GM19395 (cell line): Measurements from ENCODE around the gene SORCS2.

Experiments
- ATAC-seq: cut with Tn5 transposase; IDR thresholded peaks from one replicate; pipeline ENCODE4 v1.9.1; 2021; ENCODE audit warnings: mild to moderate bottlenecking, moderate library complexity; ENCODE audit not compliant: unreplicated experiment

The SORCS2 gene

DNA sequence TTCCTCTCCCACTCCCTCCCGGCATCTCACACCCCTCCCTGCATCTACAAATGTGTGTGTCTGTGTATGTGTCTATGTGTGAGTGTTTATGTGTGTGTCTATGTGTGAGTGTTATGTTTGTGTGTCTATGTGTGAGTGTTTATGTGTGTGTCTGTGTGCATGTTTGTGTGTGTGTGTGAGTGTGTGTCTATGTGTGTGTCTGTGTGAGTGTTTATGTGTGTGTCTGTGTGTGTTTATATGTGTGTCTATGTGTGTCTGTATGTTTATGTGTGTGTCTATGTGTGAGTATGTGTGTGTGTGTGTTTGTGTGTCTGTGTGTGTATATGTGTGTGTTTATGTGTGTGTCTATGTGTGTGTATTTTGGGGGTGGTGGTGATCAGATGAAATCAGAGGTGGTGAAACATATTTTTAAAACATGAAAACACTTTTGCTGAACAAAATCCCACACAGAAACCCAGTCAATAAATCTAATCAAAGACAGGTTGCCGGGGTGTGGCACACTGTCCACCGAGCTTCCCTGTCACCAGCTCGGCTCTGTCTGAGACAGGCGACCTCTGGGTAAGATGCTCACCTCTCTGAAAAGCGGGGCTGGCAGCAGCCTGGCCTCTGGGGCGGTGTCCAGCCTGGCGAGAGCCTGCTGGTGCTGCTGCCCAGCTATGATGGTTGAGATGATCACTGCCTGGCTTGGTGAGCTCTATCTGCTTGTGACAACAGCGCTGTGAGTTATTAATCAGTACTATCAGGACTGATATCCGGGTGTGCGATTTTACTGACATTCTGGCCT lies 429.1 kb downstream of the SORCS2 start:
- no peak for ATAC-seq

DNA sequence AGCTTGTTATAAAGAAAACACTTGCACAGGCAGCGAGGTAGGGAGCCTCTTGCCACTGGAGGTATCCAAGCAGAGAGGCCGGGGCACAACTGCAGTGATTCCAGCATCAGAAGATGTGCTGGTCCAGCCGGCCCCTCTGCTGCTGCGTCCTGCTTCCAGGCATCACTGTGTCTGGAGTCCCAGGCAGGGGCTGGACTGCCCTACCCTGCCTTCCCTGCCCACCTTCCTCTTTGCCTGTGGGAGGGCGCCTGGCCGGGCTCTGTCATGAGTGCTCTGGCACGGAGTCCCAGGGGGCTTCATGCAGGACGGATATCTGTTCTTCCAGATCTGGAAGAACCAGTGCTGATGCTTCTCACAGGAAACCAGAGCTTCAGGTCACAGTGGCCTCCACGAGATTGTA lies 430.0 kb downstream of the SORCS2 start:
- ATAC-seq, result no peak

DNA sequence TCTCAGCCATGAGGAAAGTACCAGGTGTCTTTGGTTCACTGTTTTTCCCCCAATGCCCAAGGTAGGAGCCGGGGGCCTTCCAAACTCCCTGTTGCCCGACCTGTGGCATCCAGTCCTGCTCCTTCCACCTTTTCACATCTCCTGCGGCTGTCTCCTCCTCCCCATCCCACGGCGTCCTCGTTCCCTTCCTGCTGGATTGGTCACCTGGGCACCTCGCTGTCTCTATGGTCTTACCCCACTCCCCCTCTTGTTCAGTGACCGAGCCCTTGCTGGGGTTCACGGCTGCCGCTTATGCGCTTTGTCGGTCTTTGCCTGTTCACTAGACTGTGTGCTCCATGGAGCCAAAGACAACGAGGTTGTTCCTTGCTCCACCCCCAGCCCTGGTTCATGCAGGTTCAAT lies 431.1 kb downstream of the SORCS2 start:
- ATAC-seq, result no peak

DNA sequence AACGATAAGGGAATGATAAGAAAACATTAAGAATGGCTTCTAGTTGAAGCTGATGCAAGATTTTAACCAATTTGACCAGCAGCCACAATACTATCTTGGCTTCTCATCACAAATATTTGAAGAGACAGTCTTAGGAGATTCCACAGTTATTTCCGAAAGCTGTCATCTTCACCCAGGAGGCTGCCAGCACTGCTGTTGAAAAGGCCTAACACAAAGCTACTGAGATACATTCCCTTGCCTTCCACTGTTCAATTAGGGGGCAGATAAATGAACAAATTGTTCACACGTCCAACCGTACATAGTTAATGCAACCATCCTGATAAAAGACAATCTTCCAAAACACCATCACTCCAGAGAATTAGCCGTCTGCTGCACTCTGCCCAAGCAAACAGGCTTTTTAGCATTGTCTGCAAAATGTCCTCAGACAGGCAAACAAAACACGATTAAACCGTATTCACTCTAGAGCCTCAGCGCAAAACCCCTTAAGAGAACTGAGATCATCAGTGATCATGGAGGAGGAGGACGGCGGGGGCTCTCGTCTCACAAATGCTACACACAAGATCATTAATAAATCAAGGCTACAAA lies 432.1 kb downstream of the SORCS2 start:
- no peak for ATAC-seq

DNA sequence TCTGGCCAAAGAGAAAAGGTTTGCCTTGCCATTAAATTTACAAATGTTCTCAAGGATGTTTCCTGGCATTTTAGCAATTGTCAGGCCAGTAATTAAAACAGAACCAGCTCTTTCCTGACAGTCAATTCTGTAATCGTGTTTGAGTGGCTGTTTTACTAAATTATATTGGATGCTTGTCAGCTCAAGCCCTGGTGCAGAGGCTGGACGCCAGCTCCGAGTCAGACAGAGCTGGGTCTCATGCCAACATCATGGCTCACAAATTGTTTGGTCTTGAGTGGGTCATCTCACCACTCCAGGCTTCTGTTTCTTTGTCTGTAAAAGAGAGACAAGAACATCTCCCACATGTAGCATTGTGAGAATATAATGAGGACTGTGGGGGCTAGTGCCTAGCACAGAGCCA lies 432.7 kb downstream of the SORCS2 start:
- ATAC-seq, result no peak

DNA sequence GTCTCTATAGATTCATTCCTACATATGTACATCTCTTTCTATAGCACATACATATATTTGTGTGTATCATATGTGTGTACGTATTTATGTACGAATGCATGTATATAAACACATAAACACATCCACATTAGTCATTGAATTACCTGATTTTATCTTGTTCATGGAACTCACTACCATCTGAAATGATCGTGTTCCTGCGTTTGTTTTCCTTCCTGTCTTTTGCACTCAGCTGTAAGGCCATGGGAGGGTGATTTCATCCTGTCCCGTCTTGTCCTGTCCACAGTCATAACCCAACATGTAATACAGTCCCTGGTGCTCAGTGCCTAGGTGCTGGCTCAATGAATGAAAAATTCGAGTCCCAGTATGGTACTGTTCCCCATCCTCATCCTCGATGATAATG lies 434.2 kb downstream of the SORCS2 start:
- no peak for ATAC-seq

DNA sequence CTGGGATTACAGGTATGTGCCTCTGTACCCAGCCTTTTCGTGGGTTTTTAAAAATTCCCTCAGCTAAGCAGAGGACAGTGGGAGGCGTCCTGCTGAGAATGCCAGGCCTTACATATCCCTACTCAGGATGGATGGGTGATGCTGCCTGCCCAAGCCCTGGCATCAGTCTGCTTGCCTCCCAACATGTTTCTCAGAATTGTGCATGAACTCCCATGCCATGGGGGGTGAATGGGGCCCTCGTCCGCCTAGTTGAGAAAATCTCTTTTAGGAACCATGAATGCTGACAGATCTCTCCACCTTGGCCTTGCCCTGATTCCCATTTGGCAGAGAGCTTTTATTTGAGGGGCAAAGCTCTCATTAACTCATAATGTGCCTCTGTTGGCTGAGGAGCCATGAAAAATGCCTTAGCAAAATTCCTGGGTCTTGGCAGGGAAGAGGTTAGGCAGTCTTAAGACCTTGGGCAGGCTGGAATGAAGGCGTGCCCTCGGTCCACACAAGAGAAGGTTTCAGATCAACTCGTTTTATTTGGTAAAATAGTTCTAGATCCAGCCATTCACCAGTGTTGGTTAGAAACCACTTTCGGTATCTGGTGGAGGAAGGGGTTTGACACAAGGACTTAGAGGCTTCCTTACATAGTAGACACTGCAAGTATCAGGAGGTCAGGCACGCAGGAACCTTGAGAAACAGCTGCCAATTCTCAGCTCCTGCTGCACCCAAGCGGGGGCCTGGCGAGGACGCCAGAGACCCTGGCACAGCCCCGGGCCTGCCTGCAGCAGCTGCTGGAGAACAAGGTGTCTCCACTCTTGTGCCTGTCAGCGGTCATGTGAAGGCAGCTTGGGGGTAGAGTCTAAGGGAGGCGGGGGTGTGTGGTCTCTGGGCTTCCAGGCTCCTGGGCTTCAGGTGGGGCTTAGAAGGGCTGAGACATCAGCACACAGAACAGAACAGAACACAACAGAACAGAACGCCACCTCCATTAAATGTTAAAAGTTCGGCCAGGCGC lies 435.2 kb downstream of the SORCS2 start:
- no peak for ATAC-seq

DNA sequence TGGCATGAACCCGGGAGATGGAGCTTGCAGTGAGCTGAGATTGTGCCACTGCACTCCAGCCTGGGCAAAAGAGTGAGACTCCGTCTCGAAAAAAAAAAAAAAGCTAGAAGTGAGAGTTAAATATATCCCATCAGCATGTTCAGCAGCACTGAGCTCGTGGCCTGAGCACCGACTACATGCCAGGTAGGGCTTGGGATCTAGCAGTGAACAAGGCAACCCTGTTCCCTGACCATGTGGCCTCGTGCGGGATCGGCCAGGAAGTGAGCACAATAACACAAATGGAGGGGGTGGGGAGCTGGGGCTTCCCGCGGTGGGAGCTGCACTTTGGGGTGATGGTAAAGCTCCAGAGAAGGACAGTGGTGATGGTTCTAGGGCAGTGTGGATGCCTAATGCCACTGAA lies 436.1 kb downstream of the SORCS2 start:
- no peak for ATAC-seq

DNA sequence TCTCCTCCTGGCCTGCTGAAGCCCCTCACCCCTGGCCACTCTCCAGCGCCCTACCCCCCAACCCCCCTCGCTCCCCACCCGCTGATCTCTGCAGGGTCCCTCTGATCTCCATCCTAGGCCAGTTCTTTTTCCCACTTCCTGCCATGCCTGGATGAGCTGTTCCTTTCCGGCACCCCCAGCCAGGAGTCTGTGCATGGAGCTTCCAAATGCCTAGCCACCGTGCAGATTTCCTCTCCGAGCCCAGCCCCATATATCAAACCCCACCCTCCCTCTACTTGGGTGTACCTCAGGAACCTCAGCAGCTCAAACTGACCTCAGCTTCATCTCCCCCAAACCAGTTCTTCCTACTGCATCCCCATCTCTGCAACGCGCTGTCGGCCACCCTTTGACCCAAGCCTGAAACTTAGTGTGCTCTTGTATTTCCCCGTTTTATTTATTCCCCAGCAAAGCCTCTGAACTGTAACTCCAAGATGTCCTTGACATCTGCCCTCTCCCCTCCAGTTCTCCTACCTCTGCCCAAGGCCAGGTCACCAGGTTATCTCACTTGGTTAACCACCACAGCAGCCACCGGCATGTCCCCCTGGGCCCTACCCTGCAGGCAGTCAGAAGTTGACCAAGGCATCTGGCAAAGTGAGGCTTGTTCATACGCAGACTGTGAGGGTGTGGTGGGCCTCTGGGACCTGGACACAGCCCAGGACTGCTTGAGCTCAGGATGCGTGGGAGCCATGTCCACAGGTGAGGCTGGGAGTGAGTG lies 437.3 kb downstream of the SORCS2 start:
- no peak for ATAC-seq

DNA sequence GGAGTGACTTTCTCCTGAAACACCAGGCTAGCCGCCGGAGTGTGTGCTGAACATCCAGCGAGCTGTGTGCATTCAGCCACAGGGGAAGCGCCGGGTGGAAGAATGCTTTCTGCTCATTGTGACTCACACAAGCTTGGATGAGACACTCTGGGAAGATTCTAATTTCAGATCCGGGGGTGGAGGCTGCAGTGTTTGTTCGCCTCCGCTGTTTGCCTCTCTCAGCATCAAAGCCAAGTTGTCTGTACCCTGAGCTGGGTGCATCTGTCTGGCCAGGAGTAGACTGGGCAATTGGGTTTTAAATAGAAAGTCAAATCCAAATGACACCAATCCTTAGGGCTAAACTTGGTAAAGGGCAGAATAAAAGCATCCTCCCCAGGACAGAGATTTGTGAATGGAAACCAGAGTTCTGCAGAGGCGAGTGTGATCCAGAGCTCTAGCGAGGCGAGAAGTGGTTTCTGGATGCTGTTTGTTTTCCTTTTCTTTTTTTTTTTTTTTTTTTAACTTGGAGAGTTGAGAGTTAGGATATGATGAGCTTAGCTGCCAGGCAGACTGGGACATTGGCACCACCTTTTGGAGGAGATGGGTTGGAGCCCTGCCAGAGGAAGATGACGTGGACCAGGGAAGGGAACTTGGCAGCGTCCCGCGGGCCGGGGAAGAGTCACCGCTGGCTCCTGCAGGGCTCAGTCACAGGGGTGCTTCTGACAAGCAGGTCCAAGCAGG lies 438.4 kb downstream of the SORCS2 start:
- ATAC-seq, result no peak

DNA sequence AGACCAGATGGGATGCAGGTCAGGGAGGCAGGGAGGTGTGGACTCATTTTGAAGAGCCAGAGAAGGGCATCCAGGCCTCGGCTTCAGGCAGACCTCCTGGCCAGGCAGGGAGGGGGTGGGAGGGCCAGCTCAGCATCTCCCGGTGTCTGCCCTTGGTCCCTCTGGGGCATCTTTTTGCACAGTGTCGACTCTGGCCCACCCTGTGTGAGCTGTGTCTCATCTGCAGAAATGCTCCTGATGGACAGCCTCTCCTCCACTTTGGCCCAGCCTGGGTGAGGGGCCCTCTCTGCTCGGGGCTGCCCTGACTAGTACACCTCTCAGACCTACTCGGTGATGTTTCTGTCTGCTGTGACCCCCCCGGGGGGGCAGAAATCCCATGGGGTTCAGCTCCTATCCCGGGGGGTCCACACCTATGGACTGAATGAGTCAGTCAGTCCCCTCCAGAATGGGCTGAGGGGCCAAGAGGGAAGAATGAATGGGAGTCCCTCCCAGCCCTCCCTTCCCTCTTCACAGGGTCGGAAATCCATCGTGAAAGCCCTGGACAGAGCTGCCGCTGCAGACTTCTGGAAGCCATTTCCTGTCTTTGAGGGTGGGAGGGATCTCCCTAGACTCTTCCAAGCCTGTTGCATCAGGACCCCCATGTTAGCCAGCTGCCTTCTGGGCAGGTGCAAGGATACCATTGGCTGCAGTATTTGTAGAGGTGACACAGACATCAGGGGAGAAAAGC lies 439.1 kb downstream of the SORCS2 start:
- no peak for ATAC-seq

DNA sequence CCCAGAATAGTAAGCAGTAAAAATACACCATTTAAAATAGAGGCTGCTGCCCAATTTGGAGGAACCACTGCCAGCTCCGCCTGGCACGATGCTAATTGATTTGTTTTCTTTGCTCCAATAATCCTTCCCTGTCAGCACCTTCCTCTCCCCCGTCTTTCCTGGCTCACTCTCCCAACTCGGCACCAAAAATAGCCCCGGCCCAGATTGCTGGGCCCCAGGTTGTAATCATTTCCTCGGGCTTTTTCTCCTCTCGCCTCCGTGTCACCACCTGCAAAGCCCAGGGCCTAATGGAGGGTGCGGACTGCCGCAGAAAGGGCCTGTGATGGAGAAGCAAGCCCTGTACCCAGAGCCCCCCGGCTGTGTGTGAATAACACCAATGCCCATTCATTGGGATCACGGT lies 440.0 kb downstream of the SORCS2 start:
- ATAC-seq, result no peak

DNA sequence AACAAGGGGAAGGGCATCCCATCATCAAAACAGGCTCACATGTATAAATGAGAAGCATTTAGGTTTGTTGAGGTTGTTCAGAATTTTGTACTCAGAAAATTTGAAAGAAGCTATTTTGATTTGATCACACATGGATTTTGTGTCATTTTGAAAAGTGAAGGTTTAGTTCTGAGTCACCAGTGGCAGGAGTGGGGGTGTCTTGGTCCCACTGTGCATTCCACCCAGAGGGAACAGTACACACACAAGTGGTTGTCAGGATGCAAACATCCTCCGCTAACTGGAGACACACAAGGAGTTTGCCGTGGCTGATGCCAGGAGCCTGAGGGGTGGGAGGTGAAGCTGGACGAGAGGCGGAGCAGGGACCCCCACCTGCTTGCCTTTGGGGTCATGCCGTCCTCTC lies 440.6 kb downstream of the SORCS2 start:
- no peak for ATAC-seq

DNA sequence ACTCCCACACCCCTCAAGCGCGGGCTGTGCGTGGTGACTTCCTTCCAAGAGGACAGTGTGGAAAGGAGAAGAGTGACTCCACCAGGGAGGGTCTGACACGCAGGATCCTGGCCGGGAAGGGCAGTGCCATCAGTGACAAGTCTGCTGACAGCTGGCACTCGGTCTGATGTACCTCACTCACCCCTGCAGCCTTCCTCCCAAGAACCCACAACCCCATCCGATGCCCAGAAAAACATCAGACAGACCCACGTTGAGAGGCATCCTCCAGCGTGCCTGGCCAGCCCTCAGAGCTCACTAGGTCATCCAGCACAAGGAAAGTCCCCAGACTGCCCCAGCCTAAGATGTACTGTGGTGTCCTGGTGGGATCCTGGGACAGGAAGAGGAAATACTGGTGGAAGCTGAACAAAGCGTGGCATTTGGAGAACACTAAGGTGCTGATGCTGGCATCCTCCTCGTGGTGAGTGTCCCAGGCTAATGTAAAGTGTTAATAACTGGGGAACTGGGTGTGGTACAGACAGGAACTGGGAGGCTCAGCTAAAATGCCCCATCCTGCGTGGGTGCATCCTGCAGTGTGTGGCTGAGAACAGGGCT lies 442.4 kb downstream of the SORCS2 start:
- no peak for ATAC-seq

DNA sequence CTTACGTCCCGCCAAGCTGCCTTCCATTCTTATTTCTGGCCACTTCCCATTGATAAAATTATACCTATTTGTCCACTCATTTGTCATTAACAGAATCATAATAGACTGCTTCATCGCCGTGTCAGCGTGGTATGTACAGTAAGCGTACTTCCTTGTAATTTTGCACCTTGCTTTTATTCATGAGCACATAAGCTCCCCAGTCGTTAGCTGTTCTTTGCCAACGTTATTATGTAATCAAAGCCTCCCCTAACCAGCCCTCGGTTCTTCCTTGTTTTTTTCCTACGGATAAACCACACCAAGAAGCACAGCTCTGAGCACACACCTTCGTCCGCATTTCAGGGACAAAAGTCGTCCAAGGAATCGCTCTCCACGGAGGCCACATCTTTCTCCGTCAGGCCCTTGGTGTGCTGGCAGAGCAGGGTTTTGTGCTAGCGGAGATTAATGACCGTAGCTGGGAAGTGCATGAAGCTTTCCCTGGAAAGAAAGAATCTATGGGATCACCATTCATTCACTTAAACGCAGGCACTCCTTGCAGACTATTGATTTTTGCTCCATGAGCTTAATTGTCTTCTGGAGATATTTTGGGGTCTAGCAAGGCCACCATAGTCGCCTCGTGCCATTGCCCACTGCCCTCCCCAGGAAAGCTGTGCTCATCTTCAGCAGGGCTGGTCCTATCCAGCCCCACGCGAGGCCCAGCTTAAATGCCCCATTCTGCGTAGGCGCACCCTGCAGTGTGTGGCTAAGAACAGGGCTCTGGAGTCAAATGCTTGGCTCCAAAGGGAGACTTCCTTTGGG lies 443.3 kb downstream of the SORCS2 start:
- ATAC-seq, result no peak

DNA sequence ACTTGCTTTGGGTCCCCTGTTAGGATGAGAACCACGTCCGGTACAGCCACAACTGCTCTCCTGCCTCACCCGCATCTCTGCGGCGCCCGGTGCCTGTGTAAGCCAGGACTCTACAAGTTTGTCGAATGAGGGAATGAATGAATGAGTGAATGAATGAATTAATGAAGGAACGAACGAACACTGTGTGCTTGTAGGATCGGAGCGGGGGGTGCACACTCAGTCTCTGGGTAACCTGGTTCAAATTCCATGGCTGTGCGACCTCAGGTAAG lies 443.8 kb downstream of the SORCS2 start:
- no peak for ATAC-seq

DNA sequence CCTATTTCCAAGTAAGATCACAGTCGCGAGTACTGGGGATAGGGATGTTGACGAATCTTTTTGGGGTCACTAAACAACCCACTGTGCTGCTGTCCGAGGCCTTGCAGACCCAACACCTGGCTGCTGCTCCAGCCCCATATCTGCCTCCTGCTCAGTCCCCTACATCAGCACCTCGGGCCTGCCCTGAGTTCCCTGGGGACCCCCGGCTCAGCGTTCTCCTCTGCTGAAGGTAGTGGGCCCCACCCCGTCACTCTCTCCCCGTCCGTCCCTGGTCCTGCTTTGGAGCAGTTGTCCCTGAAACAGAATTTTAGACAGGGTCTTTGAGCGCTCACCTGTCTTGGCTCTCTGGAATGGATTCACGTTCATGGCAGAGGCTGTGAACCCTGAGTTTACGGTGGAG lies 444.8 kb downstream of the SORCS2 start:
- ATAC-seq, result no peak

DNA sequence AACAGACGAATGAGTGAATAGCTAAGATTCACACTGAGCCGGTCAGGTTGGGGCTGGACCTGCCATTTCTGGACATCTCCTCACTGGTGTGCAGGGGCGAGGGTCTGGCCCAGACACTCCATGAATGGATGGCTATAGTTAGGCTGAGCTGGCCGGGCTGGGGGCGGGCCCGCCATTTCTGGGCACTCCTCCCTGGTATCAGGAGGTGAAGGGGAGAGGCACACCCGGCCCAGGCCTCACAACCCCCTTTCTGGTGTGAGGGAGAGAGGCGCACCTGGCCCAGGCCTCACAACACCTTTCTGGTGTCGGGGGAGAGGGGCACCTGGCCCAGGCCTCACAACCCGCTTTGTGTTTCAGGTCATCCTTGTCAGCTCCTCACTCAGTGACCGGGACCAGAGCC lies 445.6 kb downstream of the SORCS2 start:
- ATAC-seq, result no peak

DNA sequence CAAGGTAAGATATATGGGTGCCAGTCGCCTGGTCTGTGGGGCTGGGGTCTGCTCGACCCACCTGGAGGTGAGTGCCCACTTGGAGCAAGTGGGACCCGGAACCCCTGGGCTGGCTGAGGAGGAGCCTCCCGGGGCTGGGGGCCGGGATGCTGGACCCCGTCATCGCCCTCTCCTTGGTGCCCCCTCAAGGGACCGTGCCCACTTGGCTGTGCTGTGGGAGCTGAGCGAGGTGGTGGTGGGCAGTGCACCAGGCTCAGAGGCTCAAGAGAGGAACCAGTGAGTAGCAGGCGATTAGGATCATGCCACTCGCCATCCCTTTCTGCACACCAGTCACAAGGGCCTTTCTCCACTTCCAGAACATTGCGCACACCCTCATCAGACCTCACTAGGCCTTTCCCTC lies 446.2 kb downstream of the SORCS2 start:
- ATAC-seq, result no peak
